GM12873 (cell line): ENCODE data around the gene LARGE1.

Source experiments
- CTCF ChIP-seq: IDR thresholded peaks from 2 replicates; pipeline ENCODE4 v1.5.1; 2012; ENCODE audit warnings: low read depth, mild to moderate bottlenecking, moderate library complexity, low read length, control low read depth; ENCODE audit not compliant: insufficient read depth; ENCODE audit errors: missing control alignments

The LARGE1 gene

GRCh38 chr22:33325232-33326004 lies 594.9 kb downstream of the LARGE1 start:
- no peak for TF ChIP-seq CTCF

DNA sequence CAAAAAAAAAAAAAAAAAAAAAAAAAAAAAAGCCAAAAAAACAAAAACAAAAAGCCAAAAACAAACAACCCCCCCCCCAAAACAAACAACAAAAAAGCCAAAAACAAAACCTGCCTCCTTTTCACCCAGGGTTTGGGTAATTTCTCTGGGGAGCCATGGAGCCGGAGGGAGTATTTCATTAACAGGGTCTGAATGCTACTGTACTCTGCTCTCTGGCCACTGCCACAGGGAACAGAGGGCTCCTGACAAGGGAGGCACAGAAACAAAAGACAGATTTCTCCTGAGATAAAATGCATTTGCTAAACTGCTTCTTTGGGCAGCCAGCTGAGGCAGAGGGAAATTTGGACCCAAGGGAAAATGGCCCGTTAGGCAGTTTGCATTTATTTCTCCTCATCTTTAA lies 596.0 kb downstream of the LARGE1 start:
- TF ChIP-seq CTCF, result no peak

DNA sequence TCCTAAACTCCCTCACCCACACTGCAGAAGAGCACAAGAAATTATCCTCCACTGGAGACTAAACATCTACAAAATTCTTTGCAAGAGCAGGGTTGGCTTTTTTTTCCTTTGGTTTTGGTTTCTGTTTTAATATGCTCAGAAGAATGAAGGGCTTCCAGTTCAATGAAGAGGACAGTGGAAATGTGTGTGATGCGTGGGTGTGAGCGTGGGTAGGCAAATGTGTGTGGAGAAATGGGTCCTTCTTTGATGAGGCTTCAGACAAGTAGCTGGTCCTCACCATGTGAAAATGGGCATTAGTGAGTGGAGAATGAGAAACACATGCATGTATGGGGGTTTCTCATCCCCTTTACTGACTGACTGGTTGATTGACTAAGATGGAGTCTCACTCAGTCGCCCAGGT lies 598.8 kb downstream of the LARGE1 start:
- TF ChIP-seq CTCF, result no peak

- no peak for TF ChIP-seq CTCF
Observed at GRCh38 chr22:33315954-33316353, 604.3 kb downstream of the LARGE1 start.

DNA sequence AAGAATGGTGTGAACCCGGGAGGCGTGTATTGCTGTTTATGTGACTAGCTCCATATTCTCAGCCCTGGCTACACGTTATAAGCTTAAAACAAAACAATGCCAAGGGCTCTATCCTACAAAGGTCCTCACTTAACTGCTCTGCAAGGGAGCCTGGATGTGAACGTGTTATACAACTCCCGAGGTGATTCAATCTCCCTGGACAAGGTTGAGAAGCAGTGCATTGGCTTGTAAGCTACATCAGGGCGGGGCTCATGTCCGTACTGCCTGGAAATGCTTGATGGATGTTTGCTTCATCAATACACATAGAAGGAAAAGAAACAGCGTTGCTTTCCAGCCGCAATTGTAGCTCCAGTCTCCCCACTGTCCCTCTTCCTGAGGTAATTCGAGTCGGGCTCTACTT lies 605.2 kb downstream of the LARGE1 start:
- TF ChIP-seq CTCF, result no peak

- TF ChIP-seq CTCF, result no peak
Observed at GRCh38 chr22:33314316-33314715, 606.0 kb downstream of the LARGE1 start.

GRCh38 chr22:33303099-33303498 lies 617.2 kb downstream of the LARGE1 start:
- no peak for TF ChIP-seq CTCF
